Vagina (tissue), 2 donors: Measurements from ENCODE around the gene FGFR3. TPM values are rescaled to one million over a fixed set of nuclear protein-coding genes. Genes with fewer than 3 reads are reported as not detected.
"Not testable (repeated sequence)": the region's sequence is repeated elsewhere in the genome, so short reads cannot be mapped to it uniquely, and the experiment has no call there.

ENCODE experiments used
- DNase-seq, 2 donors: peaks; one replicate each; pipeline ENCODE4 v3.0.0-alpha.2; 2017; ENCODE audit errors: extremely low spot score in 2 of 2
- H3K27ac ChIP-seq: fragments of 200-600 bp; sonication (generic); one replicate; pipeline ENCODE4 v1.5.1; 2019
- H3K27me3 ChIP-seq: fragments of 200-600 bp; sonication (generic); one replicate; pipeline ENCODE4 v1.5.1; 2019
- H3K36me3 ChIP-seq, 2 donors: fragments of 200-600 bp; sonication (generic); one replicate each; pipeline ENCODE4 v1.5.1; 2017 to 2019
- H3K4me1 ChIP-seq: fragments of 200-600 bp; sonication (generic); one replicate; pipeline ENCODE4 v1.5.1; 2019
- H3K4me3 ChIP-seq, 2 donors: fragments of 200-600 bp; sonication (generic); 1 replicate in 1 of 2; 2 replicates in 1 of 2; pipeline ENCODE4 v1.5.1; 2016 to 2019
- H3K9me3 ChIP-seq: fragments of 200-600 bp; sonication (generic); one replicate; pipeline ENCODE4 v1.5.1; 2019
- CTCF ChIP-seq, 3 experiments: fragments of 450-650 bp in 2 of 3; fragments of 200-600 bp in 1 of 3; sonication (generic) in 1 of 3; IDR thresholded peaks; one replicate each; pipeline ENCODE4 v1.5.1; 2017 to 2019; ENCODE audit warnings: antibody characterized with exemption in 3 of 3, mild to moderate bottlenecking in 2 of 3, moderate library complexity in 2 of 3
- POLR2A ChIP-seq, 2 donors: fragments of 450-650 bp; IDR thresholded peaks; one replicate each; pipeline ENCODE4 v1.6.1; 2017; ENCODE audit warnings: antibody characterized with exemption in 2 of 2, mild to moderate bottlenecking in 2 of 2, moderate library complexity in 2 of 2
- POLR2AphosphoS5 ChIP-seq, 2 donors: sonication (generic); formaldehyde crosslinking; IDR thresholded peaks; one replicate each; pipeline ENCODE4 v1.9.0; 2017; ENCODE audit warnings: antibody characterized with exemption in 2 of 2, mild to moderate bottlenecking in 2 of 2, low read depth in 1 of 2; ENCODE audit not compliant: insufficient read depth in 1 of 2
- intact Hi-C: fragments of 100-400 bp; cut with DNase I; formaldehyde crosslinking; loops from one replicate; pipeline ENCODE4 v1.15.1; 2023
- total RNA-seq: library from RNA; depleted of rRNA; stranded (reverse); fragments of >200 nt; gene quantifications from one replicate; pipeline ENCODE4 v1.2.3, GENCODE V29; 2016

FGFR3 gene
- total RNA-seq, 1 donor from 2014 or later, result 96.5 TPM

- Histone ChIP-seq H3K4me1 (no peaks in the 10 kb centered on the region), H3K27ac (no peak overlapping the region), H3K36me3 (peaks cover 0 to 66% of the 10 kb centered on the region in 2 donors), H3K27me3 (no peaks in the 10 kb centered on the region), H3K4me3 (no peak overlapping the region), H3K9me3 (no peaks in the 10 kb centered on the region)
- DNase-seq, result no peak
- intact Hi-C loops, result no loop called here
- TF ChIP-seq CTCF (IDR thresholded peaks at IDR 0.05) (no peak), POLR2AphosphoS5 (IDR thresholded peaks at IDR 0.05; ENCODE audit: insufficient read depth in 1 of 2, low read depth in 1 of 2) (no peak), POLR2A (IDR thresholded peaks at IDR 0.05) (no peak)
These were observed 39.6 kb downstream of the FGFR3 start for GRCh38 chr4:1832690-1833089.

GRCh38 chr4:1833307-1834046, 40.4 kb downstream of the FGFR3 start:
- intact Hi-C loops, result no loop called here
- Histone ChIP-seq H3K4me1 (no peaks in the 10 kb centered on the region), H3K36me3 (peaks cover 0 to 74% of the 10 kb centered on the region in 2 donors), H3K9me3 (no peaks in the 10 kb centered on the region), H3K27ac (no peak overlapping the region), H3K27me3 (no peaks in the 10 kb centered on the region), H3K4me3 (no peak overlapping the region)
- no peak for DNase-seq
- TF ChIP-seq POLR2AphosphoS5 (IDR thresholded peaks at IDR 0.05; ENCODE audit: insufficient read depth in 1 of 2, low read depth in 1 of 2) (no peak), POLR2A (IDR thresholded peaks at IDR 0.05) (no peak), CTCF (IDR thresholded peaks at IDR 0.05) (no peak)

GRCh38 chr4:1834047-1834775, 41.1 kb downstream of the FGFR3 start:
- peaks cover 0 to 81% of the 10 kb centered on the region in 2 donors for H3K36me3 ChIP-seq
- H3K27me3 ChIP-seq, result no peaks in the 10 kb centered on the region
- intact Hi-C loops, result no loop called here
- no peak for DNase-seq
- H3K9me3 ChIP-seq, result no peaks in the 10 kb centered on the region
- H3K4me3 ChIP-seq, result no peak overlapping the region
- no peaks in the 10 kb centered on the region for H3K4me1 ChIP-seq
- H3K27ac ChIP-seq, result no peak overlapping the region
- no peak for TF ChIP-seq POLR2A (IDR thresholded peaks at IDR 0.05)

- H3K4me1 ChIP-seq, H3K27ac ChIP-seq, DNase-seq, H3K4me3 ChIP-seq, H3K27me3 ChIP-seq, H3K9me3 ChIP-seq, intact Hi-C loops: not testable (repeated sequence)
- H3K36me3 ChIP-seq, result peaks cover 0 to 93% of the 10 kb centered on the region in 2 donors
These were observed 42.7 kb downstream of the FGFR3 start for GRCh38 chr4:1835836-1836235.

DNA sequence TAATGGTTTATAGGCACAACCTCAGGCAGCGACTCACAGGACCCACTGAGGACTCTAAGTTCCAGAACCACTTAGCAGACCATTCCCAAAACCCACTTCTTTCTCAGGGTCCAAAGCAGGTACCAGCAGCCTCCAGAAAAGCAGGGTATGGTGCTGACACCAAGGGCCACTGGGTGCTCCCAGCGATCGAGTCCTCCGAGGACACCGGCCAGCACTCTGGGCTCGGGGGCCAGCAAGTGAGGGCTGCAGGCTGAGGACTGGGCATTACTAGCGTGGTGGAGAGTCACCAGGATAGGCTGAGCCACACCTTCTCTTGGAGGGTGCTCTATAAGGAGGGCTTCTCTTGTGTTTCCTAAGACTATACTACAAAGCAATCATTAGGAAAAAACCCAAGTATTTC, 43.6 kb downstream of the FGFR3 start:
- intact Hi-C loops, result no loop called here
- Histone ChIP-seq H3K9me3 (no peaks in the 10 kb centered on the region), H3K27me3 (no peaks in the 10 kb centered on the region), H3K4me1 (no peaks in the 10 kb centered on the region), H3K27ac (no peak overlapping the region), H3K4me3 (no peak overlapping the region), H3K36me3 (peaks cover 0 to 92% of the 10 kb centered on the region in 2 donors)
- no peak for DNase-seq
- TF ChIP-seq CTCF (IDR thresholded peaks at IDR 0.05), result no peak
- TF ChIP-seq POLR2AphosphoS5 (IDR thresholded peaks at IDR 0.05; ENCODE audit: insufficient read depth in 1 of 2, low read depth in 1 of 2), result no peak
- no peak for TF ChIP-seq POLR2A (IDR thresholded peaks at IDR 0.05)

GRCh38 chr4:1837069-1837468, 44.0 kb downstream of the FGFR3 start:
- H3K27ac ChIP-seq, result no peak overlapping the region
- DNase-seq, result no peak
- H3K27me3 ChIP-seq, result no peaks in the 10 kb centered on the region
- H3K9me3 ChIP-seq, result no peaks in the 10 kb centered on the region
- TF ChIP-seq POLR2AphosphoS5 (IDR thresholded peaks at IDR 0.05; ENCODE audit: insufficient read depth in 1 of 2, low read depth in 1 of 2), result no peak
- TF ChIP-seq POLR2A (IDR thresholded peaks at IDR 0.05), result no peak
- TF ChIP-seq CTCF (IDR thresholded peaks at IDR 0.05), result no peak
- H3K4me3 ChIP-seq, result no peak overlapping the region
- H3K36me3 ChIP-seq, result peaks cover 0 to 88% of the 10 kb centered on the region in 2 donors
- no peaks in the 10 kb centered on the region for H3K4me1 ChIP-seq
- intact Hi-C loops, result no loop called here
